ENCODE measurements around the gene VTI1A.

- TF ChIP-seq, protein P1, sequence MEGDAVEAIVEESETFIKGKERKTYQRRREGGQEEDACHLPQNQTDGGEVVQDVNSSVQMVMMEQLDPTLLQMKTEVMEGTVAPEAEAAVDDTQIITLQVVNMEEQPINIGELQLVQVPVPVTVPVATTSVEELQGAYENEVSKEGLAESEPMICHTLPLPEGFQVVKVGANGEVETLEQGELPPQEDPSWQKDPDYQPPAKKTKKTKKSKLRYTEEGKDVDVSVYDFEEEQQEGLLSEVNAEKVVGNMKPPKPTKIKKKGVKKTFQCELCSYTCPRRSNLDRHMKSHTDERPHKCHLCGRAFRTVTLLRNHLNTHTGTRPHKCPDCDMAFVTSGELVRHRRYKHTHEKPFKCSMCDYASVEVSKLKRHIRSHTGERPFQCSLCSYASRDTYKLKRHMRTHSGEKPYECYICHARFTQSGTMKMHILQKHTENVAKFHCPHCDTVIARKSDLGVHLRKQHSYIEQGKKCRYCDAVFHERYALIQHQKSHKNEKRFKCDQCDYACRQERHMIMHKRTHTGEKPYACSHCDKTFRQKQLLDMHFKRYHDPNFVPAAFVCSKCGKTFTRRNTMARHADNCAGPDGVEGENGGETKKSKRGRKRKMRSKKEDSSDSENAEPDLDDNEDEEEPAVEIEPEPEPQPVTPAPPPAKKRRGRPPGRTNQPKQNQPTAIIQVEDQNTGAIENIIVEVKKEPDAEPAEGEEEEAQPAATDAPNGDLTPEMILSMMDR (IDR thresholded peaks at IDR 0.05; ENCODE audit: poor library complexity, severe bottlenecking) = no peak
- no peak for TF ChIP-seq RAD21 (conservative IDR thresholded peaks at IDR 0.05)
- TF ChIP-seq POLR2AphosphoS5 (IDR thresholded peaks at IDR 0.05) = no peak
- TF ChIP-seq EP300 (conservative IDR thresholded peaks at IDR 0.05; ENCODE audit: poor library complexity, severe bottlenecking) = no peak
- TF ChIP-seq REST (IDR thresholded peaks at IDR 0.05; ENCODE audit: borderline replicate concordance) = no peak
Measured at GRCh38 chr10:112821038-112821437, 374.0 kb downstream of the VTI1A start.
